Measurements from ENCODE around the gene ADAMTS12.

Gene ADAMTS12

DNA sequence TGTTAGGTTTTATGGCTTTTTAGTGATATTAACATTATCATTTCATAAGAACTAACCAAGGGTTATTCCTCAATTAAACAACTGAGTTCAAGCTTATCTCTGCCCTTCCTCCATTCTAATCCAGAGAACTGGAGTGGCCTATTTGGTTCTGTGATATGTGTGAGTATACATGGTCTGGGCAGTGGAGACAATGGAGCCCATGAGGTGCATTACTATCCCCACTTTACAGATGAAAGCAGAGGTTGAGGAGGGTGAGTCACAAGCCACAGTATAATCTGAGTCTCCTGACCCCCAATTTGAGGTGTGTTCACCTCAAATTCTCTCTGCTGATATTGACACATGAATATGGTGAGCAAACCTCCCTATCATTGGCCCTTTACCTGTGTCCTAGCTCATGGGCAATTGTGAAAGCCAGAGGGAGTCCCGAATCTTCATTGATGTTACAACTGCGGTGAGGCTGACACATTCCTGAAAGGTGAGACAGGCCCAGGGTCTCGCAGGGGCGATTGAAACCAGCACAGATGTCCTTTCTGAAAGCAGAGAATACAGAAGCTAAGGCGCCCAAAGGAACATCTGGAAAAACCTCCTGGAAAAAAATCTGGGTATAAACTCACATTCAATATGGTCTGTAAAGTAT, 233.9 kb downstream of the ADAMTS12 start:
- TF ChIP-seq, protein P1, sequence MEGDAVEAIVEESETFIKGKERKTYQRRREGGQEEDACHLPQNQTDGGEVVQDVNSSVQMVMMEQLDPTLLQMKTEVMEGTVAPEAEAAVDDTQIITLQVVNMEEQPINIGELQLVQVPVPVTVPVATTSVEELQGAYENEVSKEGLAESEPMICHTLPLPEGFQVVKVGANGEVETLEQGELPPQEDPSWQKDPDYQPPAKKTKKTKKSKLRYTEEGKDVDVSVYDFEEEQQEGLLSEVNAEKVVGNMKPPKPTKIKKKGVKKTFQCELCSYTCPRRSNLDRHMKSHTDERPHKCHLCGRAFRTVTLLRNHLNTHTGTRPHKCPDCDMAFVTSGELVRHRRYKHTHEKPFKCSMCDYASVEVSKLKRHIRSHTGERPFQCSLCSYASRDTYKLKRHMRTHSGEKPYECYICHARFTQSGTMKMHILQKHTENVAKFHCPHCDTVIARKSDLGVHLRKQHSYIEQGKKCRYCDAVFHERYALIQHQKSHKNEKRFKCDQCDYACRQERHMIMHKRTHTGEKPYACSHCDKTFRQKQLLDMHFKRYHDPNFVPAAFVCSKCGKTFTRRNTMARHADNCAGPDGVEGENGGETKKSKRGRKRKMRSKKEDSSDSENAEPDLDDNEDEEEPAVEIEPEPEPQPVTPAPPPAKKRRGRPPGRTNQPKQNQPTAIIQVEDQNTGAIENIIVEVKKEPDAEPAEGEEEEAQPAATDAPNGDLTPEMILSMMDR (conservative IDR thresholded peaks at IDR 0.05; ENCODE audit: low read length) = no peak
- H3K4me3 ChIP-seq (ENCODE audit: low read length) = no peak overlapping the region
- DNase-seq (ENCODE audit: low read depth) = peak; percentile 8

DNA sequence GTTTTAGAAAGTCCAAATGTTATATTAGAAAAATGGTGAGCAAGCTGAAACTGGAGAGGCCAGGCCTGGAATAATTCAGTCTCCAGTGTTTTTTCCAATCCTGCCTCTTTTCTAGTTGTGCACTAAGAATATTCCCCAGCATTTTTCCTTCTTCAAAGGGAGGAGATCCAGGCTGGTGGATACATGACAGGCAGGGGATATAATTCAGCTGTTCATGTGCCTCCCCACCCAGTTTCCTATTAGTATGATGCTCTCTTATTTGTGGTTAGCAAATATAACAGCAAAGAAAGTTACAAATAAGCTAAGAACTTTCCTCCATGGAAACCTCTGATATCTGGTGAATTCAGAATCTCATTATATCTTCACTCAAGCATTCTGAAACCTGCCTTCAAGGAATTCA, 234.6 kb downstream of the ADAMTS12 start:
- no peak for DNase-seq (ENCODE audit: low read depth)
- TF ChIP-seq, protein P1 (conservative IDR thresholded peaks at IDR 0.05; ENCODE audit: low read length) = no peak
- H3K4me3 ChIP-seq (ENCODE audit: low read length) = no peak overlapping the region

DNA sequence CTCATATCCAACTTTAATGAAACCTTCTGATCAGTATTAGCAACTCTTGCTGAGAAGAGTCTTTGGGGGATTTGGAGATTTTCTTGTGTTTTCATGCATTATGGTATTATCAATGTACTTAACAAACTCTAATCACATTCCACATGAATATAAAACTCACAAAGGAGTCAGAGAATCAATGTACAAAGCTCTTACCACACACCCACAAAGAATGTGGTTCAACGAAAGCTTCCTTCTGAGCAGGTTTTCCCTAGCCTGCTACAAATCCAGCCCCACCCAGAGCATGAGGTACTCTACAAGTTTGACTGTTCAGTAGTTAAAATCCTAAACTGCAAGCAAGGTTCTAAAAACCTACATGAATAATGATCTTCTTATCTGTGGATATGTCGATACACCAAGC, 240.9 kb downstream of the ADAMTS12 start:
- no peak overlapping the region for H3K4me3 ChIP-seq (ENCODE audit: low read length)
- TF ChIP-seq, protein P1 (conservative IDR thresholded peaks at IDR 0.05; ENCODE audit: low read length) = no peak

DNA sequence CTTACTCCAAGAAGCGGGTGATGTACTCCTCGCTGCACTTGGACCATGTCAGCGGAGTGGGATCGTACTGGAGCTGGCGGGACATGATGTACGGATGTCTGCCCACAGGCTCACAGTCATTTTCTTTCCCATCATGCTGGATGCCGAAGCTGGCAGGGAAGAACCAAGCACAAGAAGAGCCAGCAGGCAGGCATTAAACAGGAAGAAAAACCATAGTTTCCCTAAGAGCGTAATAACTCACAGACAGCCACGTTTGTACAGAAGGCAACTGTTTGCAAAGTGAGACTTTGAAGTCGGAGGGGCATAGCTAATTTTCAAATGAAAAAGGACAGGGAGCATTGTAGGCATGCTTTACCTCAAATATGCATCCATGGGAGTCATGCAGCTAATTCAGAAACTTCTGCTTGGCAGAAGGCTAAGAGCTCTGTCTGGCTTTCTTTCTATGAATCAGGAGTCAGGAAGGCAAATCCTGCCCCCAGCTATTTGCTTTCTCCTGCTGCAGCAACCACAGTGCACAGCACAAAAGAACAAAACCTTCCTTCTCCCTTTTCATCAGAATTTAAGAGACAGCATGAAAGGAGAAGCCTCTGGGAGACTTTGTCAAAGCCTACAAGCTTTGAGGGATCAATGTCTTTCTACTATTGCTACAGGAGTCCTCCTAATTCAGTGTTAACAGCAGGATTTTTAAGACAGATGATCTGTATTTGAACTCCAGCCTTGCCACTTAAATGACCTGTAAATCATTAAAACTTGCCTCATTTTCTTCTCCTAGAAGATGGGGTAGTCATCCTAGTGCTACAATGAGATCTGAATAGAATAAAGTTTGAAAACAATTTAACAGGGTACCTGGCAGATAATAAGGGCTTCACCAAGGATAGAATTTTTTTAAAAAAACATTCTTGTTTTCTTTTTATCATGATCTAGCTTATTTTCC, 242.0 kb downstream of the ADAMTS12 start:
- no peak overlapping the region for H3K4me3 ChIP-seq (ENCODE audit: low read length)
- TF ChIP-seq, protein P1 (conservative IDR thresholded peaks at IDR 0.05; ENCODE audit: low read length) = no peak
- peak; percentile 95 for DNase-seq (ENCODE audit: low read depth)

More for the DNA sequence above, 240.9 kb downstream of the ADAMTS12 start:
- peak; percentile 36 for DNase-seq (ENCODE audit: low read depth)

DNA sequence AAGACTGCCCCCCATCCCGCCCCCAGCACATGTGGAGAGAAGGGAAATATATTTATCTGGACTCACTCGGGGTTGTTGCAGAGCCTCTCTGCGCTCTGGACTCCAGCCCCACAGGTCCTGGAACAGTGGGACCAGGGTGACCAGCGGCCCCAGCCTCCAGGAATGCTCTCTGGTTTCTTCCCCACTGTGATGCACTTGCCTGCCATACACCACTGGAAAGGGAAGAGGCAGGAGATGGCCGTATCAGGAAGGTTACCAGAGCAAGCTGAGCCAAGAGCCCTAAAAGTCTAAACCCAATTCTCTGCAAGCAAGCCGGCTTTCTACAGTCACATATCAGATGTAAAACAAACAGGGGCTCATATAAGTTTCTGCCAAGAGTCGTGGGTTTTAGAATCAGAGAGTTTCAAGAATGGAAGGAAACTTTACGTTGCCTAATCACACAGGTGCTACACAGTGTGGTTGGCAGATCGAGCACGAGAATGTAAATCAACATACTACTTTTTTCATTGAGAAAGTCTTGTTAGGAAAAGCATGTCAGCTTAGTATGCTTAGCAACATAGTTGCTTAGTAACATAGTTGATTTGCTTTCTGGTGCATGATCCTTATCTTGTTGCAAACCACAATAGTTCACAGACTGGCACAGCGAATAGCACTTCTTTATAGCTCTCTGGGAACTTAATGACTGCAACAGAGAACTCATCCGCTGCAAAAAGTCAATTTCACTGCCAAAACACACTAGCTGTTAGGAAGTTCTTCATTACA, 249.9 kb downstream of the ADAMTS12 start:
- peak; percentile 48 for DNase-seq (ENCODE audit: low read depth)

DNA sequence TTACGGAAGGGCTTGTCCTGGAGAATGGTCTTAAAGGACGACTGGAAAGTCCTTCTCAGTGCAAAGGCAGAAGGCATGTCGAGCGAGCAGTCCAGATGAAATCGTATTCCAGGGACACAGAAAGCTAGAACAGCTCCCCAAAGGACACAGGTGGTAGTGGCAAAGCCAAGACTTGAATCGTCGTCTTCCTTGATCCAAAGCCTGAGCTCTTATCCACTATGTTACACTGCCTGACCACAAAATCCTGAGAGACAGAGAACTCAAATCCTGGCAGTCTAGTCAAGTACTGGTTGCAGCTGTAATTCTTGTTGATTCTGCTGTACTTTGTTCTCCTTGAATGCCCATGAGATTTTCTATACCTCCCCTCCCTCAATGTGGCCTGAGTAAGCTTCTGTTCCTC, 252.3 kb downstream of the ADAMTS12 start:
- no peak overlapping the region for H3K4me3 ChIP-seq (ENCODE audit: low read length)
- DNase-seq (ENCODE audit: low read depth) = no peak
- TF ChIP-seq, protein P1 (conservative IDR thresholded peaks at IDR 0.05; ENCODE audit: low read length) = no peak

More for the DNA sequence above, 249.9 kb downstream of the ADAMTS12 start:
- H3K4me3 ChIP-seq (ENCODE audit: low read length) = no peak overlapping the region
- TF ChIP-seq, protein P1 (conservative IDR thresholded peaks at IDR 0.05; ENCODE audit: low read length) = no peak
